ENCODE measurements around the gene ANP32E.

DNA sequence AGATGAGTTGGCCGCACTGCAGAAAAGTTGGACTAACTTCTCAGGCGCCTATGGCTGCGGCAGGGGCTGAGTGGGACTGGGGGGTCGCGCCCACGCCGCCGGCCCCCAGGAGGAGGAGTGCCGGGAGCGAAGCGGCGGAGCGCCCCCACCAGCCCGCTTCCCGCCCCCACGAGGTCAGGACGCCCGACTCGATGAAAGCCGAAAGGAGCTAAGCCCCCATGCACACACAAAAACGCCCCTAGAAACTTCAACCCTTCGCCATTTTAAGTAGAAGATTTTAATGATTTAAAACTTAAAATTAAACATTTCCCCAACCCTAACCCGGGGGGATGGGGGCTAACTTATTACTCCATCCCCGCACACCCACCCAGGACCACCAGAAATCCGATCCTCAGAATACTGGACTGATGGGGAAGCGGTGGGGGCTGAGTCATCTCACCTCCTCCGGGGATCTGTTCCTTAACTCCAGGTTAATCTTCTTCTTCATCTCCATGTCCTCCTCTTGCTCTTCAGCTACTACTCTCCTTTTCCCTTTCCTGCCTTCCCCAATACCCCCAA lies 539 bp downstream of the ANP32E start:
- TF ChIP-seq, protein P1, sequence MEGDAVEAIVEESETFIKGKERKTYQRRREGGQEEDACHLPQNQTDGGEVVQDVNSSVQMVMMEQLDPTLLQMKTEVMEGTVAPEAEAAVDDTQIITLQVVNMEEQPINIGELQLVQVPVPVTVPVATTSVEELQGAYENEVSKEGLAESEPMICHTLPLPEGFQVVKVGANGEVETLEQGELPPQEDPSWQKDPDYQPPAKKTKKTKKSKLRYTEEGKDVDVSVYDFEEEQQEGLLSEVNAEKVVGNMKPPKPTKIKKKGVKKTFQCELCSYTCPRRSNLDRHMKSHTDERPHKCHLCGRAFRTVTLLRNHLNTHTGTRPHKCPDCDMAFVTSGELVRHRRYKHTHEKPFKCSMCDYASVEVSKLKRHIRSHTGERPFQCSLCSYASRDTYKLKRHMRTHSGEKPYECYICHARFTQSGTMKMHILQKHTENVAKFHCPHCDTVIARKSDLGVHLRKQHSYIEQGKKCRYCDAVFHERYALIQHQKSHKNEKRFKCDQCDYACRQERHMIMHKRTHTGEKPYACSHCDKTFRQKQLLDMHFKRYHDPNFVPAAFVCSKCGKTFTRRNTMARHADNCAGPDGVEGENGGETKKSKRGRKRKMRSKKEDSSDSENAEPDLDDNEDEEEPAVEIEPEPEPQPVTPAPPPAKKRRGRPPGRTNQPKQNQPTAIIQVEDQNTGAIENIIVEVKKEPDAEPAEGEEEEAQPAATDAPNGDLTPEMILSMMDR (conservative IDR thresholded peaks at IDR 0.05; ENCODE audit: low read depth, low read length), result no peak
- no peak for TF ChIP-seq CHD1 (IDR thresholded peaks at IDR 0.05; ENCODE audit: low read depth, low read length)
- no peak for TF ChIP-seq POLR2A (IDR thresholded peaks at IDR 0.05; ENCODE audit: low read depth, low read length)
- TF ChIP-seq, protein P2, sequence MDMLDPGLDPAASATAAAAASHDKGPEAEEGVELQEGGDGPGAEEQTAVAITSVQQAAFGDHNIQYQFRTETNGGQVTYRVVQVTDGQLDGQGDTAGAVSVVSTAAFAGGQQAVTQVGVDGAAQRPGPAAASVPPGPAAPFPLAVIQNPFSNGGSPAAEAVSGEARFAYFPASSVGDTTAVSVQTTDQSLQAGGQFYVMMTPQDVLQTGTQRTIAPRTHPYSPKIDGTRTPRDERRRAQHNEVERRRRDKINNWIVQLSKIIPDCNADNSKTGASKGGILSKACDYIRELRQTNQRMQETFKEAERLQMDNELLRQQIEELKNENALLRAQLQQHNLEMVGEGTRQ (IDR thresholded peaks at IDR 0.05; ENCODE audit: low read depth, low read length), result no peak
- TF ChIP-seq, protein P3, sequence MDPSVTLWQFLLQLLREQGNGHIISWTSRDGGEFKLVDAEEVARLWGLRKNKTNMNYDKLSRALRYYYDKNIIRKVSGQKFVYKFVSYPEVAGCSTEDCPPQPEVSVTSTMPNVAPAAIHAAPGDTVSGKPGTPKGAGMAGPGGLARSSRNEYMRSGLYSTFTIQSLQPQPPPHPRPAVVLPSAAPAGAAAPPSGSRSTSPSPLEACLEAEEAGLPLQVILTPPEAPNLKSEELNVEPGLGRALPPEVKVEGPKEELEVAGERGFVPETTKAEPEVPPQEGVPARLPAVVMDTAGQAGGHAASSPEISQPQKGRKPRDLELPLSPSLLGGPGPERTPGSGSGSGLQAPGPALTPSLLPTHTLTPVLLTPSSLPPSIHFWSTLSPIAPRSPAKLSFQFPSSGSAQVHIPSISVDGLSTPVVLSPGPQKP (IDR thresholded peaks at IDR 0.05; ENCODE audit: borderline replicate concordance, low read depth, low read length), result no peak
- no peak for TF ChIP-seq CEBPB (IDR thresholded peaks at IDR 0.05; ENCODE audit: low read depth, low read length)
- no peak for TF ChIP-seq RCOR1 (IDR thresholded peaks at IDR 0.05; ENCODE audit: insufficient replicate concordance, low read length)
- no peak for TF ChIP-seq SMC3 (IDR thresholded peaks at IDR 0.05; ENCODE audit: low read depth, low read length)
- no peak for TF ChIP-seq MAZ (IDR thresholded peaks at IDR 0.05; ENCODE audit: borderline replicate concordance, low read depth, low read length)
- no peak for TF ChIP-seq MAFK (IDR thresholded peaks at IDR 0.05; ENCODE audit: low read depth, low read length)
- no peak for TF ChIP-seq RAD21 (IDR thresholded peaks at IDR 0.05; ENCODE audit: low read length)

Measured in IMR-90 (cell line).